ENCODE results near the gene SNX9.
"Not testable (repeated sequence)": the region's sequence is repeated elsewhere in the genome, so short reads cannot be mapped to it uniquely, and the experiment has no call there.

The SNX9 gene

DNA sequence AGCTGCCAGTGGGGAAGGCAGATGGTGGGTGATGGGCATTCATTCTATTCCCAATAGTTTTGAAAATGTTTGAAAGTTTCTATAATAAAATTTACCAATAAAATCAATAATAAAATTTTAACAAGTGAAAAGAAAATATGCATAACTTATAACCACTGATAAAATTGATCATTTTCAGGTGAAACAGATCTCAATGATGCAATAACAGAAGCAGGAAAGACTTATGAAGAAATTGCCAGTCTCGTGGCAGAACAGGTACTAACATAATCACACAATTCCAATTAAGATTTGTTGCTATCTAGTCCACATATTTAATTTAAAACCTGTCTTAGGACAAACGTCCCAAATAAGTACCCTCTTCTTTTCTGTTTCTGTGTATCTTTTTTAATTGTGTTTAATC lies 112.7 kb downstream of the SNX9 start:
- DNase-seq = no peak

DNA sequence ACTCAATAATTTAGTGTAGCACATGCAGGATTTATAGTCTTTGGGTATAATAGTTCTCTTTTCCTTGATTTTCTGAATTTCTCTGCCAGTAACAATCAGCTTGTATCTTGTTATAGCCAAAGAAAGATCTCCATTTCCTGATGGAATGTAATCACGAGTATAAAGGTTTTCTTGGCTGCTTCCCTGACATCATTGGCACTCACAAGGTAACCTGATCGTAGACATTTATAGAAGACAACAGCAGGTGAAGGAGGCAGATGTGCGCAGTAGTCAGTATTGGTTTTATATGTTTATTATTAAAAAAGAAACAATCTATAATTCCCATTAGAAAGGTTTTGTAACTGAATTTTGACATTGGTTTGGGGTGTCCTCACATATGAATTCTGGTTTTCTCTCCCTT lies 114.3 kb downstream of the SNX9 start:
- DNase-seq = no peak

DNA sequence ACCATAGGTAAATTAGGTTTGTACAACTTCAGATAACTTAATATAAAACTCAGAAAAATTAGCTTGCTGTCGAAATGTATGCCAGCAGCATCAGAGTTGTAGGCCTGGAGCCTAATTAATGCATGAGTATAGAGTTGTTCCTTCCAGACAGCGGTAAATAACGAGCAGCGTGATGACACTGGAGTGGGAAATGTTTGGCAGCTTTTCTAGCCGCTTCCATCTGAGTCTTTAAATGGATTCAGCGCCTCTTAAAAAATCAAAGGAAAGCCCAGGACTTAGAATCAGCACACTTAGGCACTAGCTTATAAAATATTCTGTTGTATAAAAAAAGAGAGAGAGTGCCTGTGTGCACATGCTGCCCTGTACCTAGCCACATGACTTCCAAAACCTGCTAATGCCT lies 114.9 kb downstream of the SNX9 start:
- no peak for DNase-seq

DNA sequence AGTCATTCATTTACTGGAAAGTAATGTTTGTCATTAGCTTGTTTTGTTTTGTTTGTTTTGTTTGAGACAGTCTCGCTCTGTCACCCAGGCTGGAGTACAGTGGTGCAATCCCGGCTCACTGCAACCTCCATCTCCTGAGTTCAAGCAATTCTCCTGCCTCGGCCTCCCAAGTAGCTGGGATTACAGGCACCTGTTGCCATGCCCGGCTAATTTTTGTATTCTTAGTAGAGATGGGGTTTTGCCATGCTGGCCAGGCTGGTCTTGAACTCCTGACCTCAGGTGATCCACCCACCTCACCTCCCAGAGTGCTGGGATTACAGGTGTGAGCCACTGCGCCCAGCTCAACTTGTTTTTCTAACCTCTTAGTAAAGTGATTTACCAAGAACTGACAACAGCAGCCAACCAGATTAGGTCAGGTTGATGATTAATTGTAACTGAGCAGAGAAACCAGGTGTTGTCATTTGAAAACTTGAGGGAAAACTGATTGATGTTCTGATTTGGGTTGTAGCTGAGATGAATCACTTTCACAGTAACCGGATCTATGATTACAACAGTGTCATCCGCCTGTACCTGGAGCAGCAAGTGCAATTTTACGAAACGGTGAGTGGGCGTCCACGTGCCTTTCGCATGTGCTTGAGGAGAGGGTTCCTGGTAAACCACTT lies 117.5 kb downstream of the SNX9 start:
- not testable (repeated sequence) for DNase-seq

DNA sequence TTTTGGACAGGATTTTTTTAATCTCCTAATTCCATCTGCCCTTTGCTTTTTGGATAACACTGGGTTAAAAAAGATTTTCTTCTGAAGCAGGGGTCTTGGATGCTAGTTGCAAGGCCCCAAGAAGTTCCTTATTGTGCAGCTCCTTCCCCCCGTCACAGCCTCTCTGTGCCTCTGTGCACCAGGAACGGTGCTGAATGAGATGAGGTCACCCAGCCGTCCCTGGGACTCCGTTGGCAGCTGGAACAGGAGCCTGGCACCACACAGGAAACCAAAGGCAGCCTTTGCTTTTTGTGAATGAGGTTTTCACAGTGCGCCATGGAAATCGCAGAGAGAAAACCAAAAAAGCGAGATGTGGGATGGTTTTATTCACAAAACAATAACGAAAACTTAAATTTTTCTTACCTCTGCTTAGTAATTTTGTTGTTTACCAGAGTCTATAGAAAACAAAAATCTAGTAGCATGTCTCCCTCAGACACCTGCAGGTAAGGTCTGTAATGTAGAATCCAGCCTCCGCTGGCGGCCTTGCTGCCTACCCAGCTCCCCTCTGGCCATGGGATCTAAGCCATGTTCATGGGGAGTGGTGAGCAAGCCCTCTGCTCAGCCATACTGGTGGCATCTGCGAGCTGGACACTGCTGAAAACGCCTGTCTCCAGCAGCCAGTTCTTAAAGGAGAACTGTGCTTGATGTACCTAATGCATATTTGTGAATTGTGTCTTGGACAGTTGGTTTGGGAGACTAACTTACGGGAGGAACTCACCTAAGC lies 118.2 kb downstream of the SNX9 start:
- DNase-seq = no peak

DNA sequence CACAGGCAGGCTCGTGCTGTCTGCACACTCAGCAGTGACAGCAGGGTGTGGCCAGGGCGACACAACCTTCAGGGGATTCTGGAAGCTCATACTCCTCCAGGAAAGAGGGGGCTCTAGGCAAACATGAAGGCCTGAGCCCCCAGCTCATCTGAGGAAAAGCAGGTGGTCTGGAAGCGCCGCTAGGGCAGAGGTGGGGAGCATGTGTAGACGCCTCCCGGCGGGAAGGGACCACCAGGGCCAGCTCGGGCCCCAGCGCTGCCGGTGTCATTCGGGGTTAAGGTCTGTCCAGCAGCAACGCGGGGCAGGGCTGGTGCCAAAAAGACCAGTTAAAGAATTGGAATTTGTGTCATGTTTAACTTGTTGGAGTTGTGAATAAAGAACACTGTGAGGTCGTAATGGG lies 119.3 kb downstream of the SNX9 start:
- no peak for DNase-seq

DNA sequence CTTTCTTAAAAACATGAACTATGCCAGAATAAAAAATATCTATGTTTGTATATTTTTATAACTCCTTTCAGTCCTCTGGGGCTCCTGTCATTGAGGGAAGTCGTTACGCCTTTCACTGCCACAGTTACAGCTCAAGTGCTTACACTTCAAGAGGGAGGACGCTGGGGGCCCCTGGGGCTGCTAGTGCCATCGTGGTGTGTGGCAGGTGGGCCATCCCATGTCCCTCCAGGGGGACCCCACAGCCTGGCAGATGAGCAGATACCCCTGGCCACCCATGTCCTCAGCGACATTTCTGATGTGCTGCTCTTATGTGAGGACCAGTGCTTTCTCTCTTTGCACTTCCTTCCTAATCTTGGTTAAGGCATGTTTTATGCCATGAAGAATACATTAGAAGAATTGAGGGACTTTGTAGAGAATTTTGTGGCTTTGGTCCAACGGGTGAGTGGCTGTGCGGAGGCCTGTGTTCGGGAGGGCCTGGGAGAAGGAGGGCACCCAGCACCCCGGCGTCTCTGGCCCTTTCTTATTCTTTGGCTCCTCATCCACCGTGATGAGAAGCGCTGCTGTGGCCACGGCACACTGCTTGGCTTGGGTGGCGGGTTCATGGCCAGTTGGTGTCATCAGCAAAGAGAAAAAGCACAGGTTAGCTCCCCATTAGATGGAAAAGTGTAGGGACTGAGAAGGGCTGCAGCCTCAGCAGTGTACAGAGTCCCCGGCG lies 120.4 kb downstream of the SNX9 start:
- DNase-seq = no peak

DNA sequence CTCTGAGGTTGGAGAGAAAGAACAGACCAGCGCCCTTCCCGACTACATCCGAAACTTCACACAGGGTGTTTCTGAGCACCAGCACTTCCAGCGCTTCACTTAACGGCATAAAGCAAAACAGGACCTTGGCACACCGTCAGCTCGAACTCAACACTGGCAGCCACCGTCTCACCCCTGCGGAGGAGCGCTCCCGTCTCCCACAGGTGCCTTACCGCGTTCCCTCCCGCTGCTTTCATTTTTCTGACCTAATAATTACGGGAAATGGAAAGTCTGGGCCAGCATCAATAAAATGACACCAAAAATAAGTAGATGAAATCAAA lies 120.9 kb downstream of the SNX9 start:
- DNase-seq = no peak

DNA sequence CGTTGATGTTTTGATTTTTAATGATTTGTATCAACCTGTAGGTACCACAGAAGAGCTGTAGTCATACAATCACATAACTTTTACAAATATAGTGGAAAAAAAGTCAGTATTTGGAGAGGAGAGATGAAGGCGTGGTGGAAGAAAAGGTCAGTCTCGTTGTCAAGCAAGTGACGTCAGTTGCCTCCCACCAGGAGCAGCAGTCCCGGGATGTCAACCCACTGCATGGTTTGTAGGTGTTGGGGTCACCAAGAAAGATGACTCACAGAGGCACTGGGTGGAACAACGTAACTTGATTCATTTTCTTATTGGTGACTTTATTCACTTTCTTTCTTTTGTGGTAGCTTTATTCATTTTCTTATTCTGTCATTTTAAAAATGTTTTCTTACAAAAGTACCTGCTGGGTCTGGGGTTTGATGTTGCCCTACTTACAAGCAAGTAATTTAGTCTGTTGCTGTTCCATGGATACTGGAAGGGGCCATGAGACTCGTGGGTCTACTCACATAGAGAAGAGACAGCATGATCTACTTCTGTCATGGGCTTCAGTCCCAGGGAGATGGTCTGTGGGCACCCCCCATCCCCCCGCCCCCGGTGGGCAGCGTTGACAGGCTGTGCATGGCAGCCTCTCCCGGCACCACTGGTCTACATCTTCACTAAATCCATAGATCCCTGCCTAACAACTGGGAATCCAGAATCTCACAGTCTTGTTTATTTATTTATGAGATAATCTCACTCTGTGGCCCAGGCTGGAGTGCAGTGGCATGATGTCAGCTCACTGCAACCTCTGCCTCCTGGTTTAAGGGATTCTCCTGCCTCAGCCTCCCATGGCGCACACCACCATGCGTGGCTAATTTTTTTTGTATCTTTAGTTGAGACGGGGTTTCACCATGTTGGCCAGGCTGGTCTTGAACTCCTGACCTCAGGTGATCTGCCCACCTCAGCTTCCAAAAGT lies 122.2 kb downstream of the SNX9 start:
- DNase-seq = no peak

DNA sequence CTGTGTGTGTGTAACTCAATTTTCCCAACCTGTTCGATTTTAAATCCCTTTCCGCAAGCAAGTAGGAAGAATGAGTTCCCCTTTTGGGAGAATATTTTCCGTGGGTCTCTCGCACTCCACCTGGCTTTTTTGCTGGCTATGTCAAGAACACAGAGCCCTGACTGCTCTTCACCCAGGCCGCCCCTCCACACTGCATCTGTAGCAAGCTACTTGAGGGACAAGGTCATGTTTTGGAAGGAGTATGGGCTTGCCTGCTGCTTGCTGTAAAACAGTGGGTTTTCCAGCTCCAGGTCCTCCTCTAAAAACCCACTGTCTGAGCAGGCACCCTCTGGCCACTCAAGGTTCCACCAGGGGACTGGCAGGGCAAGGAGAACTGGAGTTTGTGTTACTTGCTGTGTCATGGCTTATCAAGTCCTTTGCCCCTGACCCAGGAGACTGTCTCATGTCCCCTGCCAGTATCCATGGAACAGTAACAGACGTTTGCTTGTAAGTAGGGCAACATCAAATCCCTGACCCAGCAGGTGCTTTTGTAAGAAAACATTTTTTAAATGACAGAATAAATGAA lies 123.1 kb downstream of the SNX9 start:
- no peak for DNase-seq

DNA sequence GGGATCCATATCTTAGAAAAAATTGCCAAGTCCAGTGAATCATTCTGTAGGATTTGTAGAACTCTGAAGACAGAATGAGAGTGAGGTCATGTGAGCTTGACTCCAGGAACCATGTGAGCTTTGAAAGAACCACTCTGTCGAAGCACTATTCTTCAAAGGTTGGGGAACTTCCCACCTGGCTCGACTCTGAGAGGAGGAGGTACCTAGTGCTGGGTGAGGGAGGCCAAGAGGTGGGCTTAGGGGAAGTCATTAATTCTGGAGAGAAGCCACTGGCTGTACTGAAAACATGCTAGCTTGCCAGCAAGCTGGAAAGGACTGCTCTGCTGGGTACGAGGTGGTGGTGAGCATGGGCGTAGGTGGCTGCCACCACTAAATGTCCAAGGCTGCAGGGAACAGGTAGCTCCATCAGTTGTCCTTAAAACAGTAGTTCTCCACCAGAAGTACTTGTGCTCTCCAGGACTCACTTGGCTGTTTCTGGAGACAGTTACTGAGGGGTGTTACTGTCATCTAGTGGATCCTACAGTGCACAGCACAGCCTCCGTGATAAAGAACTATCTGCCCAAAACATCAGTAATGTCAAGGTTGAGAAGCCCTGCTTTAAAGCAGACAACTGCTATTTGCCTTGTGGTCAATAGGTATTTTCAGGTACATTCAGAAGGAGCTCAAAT lies 124.0 kb downstream of the SNX9 start:
- no peak for DNase-seq

DNA sequence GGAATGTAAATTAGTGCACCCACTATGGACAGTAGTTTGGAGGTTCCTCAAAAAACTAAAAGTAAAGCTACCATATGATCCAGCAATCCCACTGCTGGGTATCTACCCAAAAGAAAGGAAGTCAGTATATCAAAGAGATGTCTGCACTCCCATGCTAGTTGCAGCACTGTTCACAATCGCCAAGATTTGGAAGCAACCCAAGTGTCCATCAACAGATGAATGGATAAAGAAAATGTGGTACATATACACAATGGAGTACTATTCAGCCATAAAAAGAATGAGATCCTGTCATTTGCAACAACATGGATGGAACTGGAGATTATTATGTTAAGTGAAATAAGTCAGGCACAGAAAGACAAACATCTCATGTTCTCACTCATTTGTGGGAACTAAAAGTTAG lies 127.9 kb downstream of the SNX9 start:
- DNase-seq = not testable (repeated sequence)

DNA sequence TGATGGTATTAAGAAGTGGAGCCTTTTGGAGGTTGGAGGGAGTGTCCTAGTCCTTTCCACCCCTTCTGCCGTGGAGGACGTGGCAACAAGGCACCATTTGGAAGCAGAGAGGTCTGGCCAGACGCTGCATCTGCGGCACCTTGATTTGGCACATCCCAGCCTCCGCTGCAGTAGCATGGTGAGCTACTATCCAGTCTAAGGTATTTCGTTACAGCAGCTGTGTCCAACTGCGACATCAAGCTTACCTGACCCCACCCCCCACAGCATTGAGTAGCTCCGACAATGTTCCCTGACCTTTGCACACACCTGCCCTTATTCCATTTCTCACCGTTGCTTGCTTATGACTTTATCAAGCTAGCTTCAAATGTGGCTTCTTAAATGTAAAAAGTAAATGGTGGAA lies 128.8 kb downstream of the SNX9 start:
- DNase-seq = no peak

DNA sequence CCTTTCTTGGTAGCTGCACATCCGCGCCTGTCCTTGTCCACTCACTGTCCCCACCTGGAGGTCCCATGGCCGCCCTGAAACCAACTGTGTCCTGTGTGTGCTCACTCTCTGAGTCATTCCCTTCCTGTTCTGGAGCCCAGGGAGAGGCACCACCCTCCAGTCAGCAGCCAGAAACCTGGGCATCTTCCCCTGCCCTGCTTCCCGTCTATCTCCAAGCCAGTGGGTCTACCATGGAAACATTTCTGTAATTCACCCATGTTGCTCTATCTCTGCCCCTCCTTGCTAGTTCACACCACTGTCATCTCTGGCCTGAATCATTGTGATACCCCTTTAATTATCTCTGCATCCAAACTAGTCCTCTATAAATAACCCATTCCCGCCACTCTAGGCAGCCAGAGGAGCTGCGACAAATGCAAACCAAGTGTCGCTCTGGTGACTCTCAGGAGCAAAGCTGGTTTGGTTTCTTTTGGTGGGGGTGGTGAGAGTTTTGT lies 129.9 kb downstream of the SNX9 start:
- DNase-seq = no peak

DNA sequence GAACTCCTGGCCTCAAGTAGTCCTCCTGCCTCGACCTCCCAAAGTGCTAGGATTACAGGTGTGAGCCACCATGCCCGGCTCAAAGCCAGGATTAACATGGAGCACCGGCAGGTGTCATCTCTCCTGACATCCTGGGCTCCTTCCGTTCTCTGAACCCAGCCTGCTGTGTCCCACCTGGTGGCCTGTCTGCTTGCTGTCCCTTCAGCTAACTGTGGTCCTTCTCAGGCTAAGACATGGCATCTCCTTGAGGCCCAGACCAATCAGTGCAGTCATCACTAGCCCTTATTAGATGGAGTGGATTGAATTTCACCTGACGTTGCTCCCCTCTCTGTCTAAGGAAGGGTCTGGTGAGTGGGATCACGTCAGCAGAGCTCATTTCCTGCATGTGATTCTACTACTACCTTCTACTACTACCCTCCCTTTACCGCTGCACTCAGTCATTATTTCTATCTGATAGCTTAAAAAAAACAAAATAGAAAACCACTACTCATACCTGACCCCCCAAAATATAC lies 130.6 kb downstream of the SNX9 start:
- DNase-seq = no peak

DNA sequence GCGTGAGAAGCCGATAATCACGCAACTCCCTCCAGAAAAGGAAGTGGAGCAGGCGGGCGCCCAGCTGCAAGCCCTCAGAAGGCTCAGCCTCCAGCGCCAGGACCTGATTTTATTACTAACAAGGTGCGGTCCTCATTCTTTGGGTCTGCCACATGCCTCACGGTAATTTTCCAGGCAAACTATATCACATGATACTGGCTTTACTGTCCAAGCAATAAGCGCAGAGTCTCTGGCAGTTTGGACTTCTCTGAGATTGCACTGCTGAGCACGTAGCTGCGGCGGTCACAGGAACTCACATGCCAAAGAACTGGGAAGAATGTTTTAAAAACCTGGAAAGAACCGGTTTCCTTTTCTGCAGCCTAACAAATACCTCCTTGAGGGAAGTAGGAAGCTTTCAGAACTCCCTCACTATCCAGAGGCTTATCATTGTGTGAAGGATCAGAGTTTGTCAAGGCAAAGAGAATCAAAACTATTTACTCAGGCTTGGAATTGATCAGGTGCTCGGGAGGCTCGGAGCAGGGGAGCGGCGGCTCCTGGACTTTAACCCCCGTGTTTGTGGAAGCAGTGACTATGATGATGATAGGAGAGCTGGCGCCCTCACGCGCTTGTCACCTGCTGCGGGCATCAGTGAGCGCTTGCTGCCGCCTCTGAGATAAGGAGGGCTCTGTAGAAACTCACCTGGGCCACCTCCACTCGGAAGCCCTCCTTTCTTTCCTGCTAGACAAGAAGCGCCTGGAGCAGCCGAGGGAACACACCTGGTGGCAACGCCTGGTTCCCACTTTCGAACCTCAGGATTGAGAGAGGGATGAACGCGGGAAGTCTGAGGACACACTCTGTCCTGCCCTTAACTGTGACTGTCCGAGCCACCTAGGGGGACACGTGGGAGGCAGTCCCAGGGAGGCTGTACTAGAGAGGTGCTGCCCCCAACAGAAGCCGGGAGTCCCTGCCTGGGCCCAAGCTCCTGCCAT lies 131.4 kb downstream of the SNX9 start:
- DNase-seq = no peak

DNA sequence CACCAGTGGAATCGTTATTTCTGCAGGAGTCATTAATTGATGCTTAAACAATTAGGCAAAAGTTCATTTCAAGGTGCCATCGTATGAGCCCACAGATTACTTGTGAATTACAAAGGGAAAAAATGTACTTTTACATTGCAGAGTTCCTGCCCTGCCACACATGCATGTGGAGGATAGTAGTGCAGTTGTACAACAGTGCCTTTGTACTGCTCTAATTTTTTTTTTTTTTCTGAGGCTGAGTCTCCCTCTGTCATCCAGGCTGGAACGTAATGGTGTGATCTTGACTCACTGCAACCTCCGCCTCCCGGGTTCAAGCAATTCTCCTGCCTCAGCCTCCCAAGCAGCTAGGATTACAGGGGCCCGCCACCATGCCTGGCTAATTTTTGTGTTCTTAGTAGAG lies 132.6 kb downstream of the SNX9 start:
- DNase-seq = no peak

DNA sequence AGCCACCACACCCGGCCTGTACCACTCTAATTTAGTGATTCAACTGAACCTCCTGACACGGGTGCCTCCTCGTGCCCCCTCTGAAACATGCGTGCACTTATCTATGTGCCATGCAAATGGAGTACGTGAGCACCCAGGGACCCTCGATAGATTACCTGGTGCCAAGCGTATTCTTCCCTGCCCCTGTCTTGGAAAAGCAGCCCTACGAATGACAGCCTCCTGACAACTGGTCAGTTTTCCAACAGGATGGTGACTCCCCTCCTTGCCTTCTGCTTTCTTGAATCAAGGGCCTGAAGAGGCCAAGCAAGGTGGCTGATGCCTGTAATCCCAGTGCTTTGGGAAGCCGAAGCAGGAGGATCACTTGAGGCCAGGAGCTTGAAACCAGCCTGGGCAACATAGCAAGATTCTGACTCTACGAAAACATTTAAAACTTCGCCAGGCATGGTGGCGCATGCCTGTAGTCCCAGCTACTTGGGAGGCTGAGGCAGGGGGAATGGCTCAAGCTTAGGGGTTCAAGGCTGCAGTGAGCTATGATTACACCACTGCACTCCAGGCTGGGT lies 133.2 kb downstream of the SNX9 start:
- DNase-seq = no peak

DNA sequence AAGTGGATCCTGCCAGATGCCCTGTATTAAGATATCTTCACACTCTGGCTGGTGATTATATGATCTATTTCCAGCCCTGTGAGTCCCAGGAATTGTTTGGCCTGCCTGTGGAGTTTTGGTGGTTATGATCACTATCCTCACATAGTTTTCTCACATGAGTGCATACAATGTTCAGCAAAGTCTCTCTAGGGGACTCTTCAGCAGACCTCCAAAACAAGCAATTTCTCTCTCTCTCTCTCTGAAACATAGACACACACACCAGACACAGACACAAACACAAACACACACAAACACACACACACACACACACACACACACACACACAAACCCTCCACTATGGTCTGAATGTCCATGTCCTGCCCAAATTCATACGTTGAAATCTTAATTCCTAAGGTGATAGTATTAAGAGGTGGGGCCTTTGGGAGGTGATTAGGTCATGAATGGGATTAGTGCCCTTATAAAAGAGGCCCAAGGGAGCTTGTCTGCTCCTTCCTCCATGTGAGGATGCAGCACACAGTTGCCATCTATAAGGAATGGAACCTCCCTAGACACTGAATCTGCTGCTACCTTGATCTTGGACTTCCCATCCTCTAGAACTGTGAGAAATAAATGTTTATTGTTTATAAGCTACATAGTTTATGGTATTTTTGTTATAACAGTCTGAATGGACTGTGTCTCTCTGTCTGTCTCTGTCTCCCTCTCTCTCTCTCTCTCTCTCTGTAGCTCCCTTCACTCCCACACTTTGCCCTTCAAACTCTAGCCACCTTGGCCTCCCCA lies 136.6 kb downstream of the SNX9 start:
- no peak for DNase-seq

Measured in DMS 273 treated with DMSO at 0.1 percent for 48 hours (cell line).